GM20431 (cell line): ENCODE measurements around the gene SOD3.

Experiments
- in situ Hi-C: fragments of 300-500 bp; cut with MseI, MboI; formaldehyde crosslinking; loops from one replicate; pipeline ENCODE4 v1.15.0; 2020; ENCODE audit warnings: low sequenced_read_pairs; ENCODE audit not compliant: unreplicated experiment

Gene SOD3

DNA sequence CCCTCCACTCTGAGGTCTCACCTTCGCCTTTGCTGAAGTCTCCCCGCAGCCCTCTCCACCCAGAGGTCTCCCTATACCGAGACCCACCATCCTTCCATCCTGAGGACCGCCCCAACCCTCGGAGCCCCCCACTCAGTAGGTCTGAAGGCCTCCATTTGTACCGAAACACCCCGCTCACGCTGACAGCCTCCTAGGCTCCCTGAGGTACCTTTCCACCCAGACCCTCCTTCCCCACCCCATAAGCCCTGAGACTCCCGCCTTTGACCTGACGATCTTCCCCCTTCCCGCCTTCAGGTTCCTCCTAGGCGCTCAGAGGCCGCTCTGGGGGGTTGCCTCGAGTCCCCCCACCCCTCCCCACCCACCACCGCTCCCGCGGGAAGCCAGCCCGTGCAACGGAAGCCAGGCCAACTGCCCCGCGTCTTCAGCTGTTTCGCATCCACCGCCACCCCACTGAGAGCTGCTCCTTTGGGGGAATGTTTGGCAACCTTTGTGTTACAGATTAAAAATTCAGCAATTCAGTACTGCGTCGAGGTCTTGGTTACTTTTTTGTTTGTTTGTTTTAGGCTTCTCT is 5.0 kb downstream of the SOD3 start:
- in situ Hi-C loops, result no loop called here

DNA sequence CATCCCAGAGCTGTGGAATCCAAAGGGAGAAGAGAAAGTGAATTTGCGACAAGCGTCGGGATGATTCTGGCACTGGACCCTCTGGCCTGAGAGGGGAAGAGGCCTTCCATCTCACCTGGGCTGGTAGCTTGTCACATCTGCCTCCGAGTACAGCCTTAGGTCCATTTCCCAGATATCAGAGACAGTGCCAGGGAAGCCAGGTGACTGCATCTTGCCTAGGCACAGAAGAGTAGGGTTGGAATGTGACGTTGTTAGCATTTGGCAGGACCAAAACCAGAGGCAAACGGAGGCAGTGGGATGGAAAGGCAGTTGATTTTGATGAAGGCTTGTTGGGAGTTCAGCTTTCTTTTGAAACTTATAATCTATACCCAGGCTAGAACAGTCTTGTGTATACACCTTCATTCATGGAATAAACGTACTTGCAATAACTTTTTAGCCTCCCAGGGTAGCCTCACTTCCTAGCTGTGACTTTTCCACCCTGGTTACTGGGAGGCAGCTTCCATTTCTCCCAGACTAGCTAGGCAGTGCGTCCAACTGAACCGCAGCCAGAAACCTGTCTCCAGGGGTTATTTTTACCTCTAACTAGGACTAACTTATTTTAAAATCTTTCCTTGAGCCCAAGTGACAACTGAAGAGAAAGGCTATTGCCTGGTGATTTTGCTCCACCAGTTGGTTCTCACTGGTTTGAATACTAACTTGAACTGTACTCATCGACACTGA is 5.9 kb downstream of the SOD3 start:
- in situ Hi-C loops, result no loop called here

DNA sequence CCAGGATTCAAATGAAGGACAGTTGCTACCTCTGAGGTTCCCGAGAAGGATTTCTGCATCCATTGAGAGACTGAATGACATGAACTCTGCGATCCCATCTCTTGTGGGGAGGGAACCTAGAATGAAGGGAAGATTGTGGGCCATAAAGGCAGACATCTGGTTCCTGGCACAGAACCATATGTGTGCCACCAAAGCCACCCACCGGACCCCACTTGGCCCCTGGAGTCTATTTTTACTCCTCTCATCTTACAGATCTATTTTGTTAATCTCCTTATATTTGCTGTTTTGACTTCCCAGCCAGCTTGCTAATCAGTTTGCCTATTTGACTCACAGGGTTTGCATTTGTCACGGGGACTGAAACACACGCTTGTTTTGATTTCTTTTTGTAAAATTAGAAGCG is 7.3 kb downstream of the SOD3 start:
- in situ Hi-C loops, result no loop called here

DNA sequence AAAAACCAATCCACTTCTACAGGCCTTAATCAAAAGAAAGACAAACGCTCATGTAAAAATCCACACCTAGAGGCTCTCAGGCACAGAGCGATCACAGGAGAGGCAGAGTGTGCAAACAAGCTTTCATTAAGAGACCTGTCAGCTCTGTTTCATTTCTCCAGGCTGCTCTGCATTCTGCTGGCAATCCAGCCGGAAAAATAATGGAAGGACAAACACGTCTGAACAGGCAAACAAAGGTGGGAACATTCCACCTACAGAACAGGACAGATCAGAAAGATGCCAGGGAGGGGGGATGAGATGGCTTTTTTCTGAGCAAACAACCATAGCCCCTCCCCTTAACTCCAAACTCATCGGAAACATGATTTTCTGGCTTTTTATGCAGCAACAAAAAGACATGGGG is 9.7 kb downstream of the SOD3 start:
- in situ Hi-C loops, result no loop called here

DNA sequence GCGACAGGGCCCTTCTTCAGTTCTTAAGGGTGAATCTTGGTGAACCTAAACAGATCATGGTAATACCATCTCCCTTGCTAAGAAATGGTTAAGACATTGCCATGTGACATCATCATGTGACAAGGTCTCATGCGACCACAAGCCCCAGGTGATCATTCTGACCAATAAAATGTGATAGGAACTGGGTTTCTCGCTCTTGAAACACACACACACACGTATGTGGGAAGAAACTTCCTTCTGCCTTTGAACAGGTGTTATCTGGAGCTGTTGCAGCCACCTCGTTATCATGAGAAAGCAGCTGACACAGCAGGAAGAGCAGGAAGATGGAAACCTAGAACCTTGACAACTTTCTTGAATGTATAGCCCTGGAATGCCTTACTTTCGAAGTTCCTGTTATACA is 10.2 kb downstream of the SOD3 start:
- in situ Hi-C loops, result no loop called here

DNA sequence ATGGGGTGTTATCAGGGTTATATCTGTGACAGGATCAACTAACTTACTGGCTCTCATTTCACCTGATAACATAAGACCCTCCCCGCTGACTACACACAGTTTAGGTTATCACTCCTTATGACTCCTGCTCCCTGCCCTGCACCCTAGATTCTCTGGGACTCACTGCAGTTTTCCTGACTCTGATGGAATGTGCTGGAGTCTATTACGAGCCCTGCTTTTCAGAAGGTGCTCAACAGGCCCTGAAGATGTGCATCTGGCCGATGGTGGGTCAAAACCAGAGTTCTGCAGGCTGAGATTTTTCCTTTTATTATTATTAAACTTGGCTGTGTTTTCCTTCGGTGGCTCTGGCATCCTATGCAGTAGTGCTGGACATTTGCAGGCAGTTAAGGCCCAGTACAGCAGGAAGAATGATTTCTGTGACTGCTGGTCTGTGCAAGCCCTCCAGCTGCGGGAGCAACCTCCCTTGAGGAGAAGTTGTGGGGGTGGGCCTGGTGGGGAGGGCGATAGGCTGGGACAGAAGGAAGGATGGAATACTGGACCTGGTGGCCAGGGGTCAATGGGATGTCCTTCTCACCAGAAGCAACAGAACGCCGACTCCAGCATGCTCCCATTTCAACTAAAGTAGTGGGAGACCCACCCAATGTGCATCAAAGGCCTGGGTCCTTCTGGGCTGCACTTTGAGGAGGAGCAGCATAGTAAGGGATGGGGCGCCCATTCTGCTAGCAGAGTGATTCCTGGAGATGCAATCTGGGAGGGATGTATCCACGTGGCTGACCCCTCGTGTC is 11.0 kb downstream of the SOD3 start:
- in situ Hi-C loops, result no loop called here

DNA sequence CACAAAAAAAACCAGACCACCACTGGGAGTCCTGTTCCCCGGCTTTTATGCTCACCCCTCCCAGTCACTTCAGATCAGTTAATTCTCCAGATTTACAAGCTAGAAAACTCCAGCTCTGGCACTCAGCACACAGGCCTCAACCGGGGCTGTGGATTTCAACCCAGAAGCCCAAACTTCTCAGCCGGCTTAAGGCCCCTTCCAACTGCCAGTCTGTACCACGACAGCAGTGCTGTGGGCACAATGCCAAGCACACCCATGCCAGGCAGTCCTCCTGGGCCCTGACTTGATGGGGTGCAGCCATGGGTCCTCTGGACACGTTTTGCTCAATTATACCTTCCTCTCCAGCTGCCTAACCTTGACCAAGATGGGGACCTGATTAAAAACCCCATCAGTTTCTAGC is 12.2 kb downstream of the SOD3 start:
- in situ Hi-C loops, result no loop called here

DNA sequence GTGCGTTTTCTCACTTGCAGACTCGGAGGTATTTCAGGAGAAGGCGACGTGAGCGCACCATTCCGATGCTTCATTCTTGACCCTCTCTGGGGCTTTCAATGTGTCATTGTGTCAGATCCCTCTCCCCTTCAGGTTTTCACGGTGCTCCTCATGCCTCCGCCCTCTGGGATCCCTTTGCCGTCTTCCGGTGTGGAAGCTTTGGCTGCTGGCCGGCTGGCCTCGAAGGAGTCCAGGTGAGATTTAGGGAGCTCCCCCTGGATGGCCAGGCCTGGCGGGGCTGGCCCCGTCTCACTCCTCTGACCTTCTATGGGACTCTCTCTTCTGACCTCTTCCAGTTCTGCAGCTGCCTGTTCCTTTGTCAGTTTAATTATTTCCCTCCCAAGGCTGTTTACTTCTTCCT is 12.9 kb downstream of the SOD3 start:
- in situ Hi-C loops, result no loop called here

DNA sequence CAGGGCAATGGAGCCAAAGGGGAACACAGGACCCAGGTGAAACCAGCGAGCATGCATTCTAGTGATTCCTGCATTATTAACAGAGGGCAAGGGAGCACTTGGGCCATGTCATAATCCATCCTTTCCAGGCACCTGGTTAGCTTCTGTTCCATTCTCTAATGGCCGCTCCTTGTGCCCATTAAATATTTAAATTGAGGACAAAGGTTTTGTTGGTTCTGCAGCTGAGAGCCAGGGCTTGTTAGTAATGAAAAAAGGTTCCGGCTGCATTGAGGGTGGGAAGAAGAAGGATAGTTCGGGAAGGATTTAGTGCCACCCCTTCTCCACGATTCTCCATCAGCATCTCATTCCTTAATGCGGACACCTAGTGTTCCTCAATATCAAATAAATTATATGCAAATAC is 13.6 kb downstream of the SOD3 start:
- in situ Hi-C loops, result no loop called here

DNA sequence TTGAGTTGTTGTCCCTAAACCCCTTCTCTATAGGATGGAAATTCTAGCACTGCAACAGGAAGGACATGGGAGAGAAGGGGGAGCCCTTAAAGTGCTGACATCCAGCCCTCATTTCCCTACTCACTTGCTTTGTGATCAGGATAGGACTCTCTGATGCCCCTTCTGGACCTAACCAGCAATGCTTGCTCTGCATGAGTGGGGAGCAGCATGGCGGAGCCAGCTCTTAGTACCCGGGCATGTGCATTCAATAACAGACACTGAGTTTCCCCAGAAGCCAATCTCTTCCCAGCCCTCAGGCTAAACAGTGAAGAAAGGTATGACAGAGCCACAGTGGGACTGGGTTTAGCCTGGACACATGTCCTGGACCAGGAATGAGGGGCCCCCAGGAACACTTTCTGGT is 14.0 kb downstream of the SOD3 start:
- in situ Hi-C loops, result no loop called here

DNA sequence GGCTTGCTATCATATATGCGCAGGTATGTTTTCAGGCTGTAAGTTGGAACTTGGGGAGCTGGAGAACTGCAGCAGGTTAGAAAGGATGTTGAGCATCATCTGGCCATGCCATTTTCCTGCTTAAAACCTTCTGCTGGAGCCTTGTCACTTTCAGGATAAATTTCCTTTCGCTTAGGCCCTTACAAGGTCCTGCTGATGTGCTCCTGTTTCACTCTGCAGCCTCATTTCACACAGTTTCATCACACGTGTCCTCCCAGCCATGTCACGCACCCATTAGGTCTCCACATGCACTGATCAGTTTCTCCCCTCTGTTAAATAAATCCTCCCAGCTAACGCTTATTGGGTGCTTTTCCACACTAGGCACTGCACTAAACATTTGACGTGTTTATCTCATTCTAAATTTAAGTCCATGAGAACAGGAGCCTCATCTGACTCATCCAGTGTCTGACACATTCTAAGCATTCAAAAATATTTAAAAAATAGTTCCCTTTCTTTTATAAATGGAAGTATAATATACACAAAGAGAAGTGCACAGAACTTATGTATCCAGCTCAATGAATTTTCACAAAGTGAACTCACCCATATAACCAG is 14.5 kb downstream of the SOD3 start:
- in situ Hi-C loops, result no loop called here

DNA sequence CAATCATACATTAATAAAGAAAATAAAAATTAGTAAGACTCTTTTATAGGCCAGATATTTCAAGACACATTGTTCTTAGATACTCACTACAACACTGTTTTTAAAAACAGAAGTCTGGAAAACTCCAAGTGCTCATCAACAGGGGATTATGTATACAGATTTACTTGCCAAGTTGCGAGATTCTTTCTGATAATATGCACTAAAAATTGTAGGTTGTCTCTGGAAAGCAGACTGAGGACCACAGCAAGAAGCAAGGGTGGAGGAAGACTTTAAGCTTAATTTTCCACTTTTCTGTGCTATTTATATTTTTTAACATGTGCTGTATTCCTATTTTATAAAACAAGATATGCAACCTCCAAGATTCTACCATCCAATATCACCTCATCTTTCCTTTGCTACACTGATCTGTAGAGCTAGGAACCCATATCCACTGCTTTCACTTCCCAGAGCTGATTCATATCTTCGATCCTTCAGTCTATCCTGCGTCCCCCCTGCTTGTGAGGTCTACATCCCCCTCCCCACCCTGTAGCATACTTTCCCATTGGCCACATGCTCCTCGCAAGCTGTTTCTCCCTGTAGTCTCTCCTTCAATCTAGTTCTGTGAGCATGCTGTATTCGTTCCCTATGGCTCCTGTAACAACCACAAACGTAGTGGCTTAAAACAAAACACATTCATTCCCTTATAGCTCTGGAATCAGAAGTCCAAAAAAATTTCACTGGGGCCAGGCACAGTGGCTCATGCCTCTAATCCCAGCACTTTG is 15.7 kb downstream of the SOD3 start:
- in situ Hi-C loops, result no loop called here

DNA sequence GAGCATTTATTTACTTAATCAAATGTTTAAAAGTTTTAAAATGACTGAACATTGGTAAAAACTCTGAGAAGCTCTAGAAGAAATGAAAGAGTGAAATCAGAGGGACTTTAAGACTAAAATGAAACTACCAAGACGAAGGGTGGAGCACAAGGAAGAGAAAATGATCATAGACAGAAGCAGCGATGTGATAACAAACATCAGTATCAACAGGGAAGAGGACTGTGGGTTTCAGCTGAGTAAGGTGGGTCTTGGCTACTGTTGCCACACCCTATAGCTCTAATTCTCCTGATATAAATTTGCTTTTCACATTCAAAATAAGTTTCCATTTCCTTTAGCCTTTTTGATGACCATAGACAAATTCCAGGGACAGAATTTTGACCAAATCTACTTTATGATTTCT is 18.4 kb downstream of the SOD3 start:
- in situ Hi-C loops, result no loop called here

DNA sequence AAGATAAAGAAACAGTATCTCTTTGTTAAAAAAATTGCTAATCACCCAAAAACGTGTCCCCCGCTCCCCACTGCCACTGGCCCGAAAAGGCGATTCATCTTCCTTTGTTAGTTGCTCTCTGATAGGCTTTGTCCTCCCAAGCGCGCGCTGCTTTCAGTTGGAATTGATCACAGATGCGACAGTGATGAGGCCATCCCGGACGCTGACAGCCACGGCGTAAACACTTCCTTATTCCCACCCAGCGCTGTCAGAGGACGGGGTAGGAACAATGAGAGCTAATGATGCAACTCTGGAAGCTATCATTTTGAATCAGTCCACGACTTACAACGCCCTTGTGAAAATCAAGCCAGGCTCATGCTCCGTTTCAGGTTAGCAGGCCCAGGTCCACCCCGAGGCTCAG is 21.4 kb downstream of the SOD3 start:
- in situ Hi-C loops, result no loop called here

DNA sequence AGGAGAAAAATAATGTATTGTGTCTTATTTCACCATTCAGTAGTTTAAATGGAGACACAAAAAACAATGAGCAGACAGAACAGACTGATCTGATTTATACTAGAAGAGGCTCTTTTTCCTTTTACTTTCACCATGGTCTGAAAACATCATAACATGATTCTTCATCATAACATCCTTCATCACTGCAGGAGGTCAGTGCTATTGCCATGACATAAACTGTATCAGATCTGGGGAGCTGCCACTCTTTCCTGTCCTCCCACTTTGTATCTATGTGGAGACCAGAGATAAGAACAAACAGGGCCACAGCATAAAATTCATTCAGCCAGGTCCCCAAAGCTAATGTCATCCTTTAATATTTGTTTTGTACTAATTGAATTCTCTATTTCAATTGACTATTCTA is 25.2 kb downstream of the SOD3 start:
- in situ Hi-C loops, result no loop called here

DNA sequence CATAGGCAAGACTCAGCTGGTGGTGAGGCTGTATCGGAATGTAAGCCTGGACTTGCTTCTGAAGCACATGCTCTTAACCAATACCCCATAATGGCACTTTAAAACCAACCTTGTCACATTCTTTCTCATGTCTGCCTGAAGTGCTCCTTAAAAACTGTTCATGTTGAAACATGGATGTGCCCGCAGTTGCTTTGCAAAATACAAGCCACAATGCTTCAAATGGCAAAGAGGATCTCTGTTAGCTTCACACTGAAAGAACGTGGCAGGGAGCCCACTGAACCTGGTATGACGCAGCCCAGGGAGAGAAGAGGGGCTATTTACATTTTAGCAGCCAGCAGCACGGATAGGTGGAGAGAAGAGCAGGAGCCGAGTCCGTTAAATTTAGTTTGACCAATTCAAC is 29.3 kb downstream of the SOD3 start:
- in situ Hi-C loops, result no loop called here

DNA sequence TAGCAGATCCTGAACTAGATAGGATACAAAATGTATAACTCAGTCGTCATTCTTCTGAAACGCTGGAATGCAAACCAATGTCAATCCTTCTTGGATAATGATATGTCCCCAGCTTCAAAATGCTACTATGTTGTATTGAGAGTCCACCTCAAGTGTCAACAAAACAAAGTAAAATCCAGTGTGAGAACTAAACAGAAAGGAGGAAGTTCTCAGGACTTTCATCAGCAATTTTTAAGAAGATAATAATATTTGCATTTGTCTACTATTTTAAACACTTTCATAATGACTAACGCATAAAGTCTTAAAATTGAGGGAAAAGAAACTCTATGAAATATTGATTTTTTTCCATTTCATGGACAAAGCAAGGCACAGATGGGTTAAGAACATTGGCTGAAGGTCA is 36.3 kb downstream of the SOD3 start:
- in situ Hi-C loops, result no loop called here

DNA sequence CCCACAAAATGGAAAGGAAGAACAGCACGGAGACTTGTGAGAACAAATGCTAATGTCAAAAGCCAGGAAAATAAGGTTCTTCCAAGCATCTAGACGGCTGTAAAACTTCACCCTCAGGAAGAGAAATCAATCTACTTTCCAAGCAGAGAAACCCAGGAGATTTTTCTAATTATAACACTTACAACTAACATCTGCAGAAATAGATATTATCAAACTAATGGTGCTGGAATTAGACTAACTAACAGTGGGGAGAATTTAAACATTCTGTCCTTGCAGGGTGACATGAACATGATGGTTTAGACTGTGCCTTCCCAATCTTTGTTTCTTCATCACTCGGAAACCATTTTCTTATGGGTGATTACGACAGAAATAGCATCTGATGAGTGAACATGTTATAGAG is 40.3 kb downstream of the SOD3 start:
- in situ Hi-C loops, result no loop called here

DNA sequence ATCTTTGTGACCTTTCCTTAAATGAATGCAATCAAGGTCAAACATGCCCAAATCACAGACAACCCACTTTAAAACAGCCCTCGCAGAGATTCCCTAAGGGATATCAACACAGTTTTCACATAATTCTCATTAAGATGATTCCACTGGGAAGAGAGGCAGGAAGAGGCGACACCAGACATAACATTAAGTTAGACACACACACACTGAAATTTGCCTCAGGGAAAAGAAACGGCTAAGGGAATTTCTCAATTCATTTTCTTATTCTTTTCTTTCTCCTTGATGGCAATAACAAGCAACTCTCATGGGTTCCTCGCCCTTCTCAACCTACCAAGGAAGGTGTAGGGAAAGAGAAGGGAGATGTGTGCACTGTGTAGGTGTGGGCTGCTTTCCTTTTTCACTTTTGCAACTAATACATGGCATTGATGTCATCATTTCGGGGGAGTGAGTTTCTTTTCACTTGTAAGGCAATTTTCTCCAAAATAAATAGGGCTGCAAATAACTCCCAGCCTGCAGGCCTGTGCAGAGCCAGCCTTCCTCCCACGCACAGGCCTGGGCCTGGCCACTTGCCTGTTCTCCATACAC is 41.4 kb downstream of the SOD3 start:
- in situ Hi-C loops, result no loop called here

DNA sequence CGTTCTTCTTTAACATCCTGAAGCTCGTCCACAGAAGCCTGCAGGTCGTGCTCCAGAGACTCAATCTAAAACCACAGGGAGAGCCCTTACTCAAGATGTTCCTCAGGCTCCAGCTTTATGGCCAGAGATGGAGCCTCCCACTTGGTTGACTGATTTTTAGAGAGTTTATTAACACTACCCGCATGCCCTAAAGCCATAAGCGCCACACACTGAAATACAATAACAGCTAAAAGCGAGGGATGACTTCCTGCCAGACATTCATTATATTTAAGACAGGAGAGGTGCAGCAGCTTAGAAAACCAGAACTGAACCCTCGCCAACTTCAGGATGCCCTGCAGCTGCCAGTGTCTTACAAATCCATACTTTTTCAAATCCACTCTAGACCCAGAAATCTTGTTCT is 42.0 kb downstream of the SOD3 start:
- in situ Hi-C loops, result no loop called here
